NT2/D1 (cell line): ENCODE results near the gene ARL8B.

Experiments used
- YY1 ChIP-seq: IDR thresholded peaks from 2 replicates; pipeline ENCODE4 v1.6.1; 2011; ENCODE audit not compliant: insufficient read length, insufficient read depth
- ZNF274 ChIP-seq: IDR thresholded peaks from 2 replicates; pipeline ENCODE4 v1.6.1; 2011; ENCODE audit warnings: mild to moderate bottlenecking, low read depth, low read length

- TF ChIP-seq YY1 (no peak), ZNF274 (no peak)
Observed at GRCh38 chr3:5116538-5116937, 5.6 kb upstream of the ARL8B start.
